Retina (tissue), 1 donor: Measurements from ENCODE around the gene BICD1.
A peak's percentile ranks its signal among the peaks of the same experiment; 100 is the strongest.

Source experiments
- DNase-seq: peaks from one replicate; pipeline ENCODE4 v3.0.0-alpha.2; 2016

BICD1 gene

DNA sequence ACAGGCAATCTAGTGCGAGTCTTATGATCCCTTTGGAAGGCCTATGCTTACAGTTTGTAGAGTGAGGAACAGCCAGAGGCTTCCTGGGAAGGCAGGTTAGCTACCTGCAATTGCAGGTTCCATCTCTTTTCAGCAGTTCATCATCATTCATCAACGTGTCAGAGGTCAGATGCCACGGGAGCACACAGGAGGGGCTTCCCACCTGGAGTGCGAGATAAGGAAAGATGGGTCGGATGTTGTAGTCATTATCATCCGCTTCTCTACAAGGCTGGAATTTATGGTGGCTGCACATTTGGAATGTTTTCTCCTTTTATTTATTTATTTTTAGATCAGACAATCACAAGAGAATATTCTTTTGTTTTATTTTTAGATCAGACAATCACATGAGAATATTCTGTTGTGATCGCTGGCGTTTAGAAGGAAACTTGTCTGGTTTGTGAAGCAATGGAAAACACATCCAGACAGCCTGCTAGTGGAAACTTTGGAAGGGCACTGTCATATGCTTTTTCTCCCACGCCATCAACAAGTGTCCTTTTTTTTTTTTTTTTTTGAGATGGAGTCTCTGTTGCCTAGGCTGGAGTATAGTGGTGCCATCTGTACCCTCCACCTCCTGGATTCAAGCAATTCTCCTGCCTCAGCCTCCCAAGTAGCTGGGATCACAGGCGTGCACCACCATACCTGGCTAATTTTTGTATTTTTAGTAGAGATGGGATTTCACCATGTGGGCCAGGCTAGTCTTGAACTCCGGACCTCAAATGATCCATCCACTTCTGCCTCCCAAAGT is 1.9 kb upstream of the BICD1 start:
- DNase-seq: peak; percentile 10

DNA sequence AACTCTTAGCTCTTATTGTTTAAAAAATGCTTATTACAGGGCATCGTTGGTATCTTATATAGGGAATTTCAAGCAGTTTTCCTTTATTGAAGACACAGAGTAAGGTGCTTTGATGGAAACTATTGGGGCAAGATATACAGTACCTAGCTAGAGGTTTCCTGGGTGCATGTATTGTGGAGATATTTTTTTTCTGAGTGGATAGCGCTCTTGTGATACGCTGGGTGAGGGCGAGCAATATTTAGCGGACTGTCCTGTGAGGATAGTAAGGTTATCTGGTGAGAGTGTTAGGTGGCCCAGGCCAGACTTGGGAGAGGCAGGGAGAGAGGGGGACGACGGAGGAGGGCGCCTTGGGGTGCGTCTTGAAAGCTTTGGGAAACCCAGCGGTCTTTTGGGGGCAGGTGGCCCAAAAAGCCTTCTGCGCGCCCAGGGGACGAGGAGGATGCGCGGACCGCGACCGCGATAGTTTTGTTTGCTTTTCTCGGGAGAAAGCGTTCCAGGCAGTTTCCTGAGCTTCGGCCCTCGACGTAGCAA is 596 bp upstream of the BICD1 start:
- DNase-seq: no peak

DNA sequence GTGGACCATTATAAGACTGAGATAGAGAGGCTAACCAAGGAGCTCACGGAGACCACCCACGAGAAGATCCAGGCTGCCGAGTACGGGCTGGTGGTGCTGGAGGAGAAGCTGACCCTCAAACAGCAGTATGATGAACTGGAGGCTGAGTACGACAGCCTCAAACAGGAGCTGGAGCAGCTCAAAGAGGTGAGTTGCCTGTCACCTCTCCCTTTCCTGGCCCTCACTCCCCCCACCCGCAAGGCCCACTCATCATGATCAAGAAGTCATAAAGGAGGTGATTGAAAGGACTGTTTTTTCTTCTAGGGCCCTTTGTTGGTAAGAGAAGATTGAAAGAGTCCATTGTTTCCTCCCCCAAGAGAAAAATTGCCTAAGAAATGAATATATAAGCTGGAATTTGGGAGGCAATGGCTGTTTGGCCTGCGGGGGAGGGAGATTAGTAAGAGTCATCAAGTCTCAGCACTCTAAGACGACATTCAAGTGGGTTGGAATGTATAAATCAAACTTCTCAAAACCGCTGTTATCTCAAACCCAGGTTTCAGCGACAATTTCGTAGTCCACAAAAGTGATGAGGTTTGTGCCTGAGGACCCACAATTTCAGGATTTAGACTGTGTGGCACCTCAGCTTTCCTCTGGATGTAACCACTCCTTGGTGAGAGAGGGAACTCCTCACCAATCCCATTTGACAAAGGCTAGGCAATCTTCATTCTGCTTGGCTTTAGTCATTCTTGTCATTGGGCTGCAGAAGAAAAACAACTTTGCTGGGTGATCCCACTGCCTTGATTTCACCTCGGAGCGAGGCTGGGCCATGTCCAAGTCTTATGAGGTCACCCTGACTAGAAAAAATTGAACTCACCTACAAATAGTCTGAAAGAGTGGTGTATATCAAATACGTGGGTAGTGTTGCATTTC is 966 bp downstream of the BICD1 start:
- DNase-seq: peak; percentile 53

DNA sequence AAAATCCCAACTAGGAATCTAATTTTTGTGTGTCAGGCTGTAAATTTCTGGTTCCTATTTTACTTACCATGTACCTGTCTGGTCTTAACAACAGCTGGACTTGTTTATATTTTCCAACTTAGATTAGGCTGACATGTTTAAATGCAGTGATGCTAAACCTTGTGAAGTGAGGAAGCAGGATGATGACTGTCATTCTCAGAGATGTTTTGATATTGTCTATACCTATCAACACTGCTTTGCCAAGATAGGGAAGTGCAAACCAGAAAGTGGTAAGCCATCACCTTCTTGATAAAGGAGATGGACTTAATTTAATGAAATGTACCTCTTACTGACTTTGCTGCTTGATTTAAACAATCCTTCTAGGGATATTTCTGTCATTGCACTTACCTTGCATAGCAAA is 2.1 kb downstream of the BICD1 start:
- no peak for DNase-seq

DNA sequence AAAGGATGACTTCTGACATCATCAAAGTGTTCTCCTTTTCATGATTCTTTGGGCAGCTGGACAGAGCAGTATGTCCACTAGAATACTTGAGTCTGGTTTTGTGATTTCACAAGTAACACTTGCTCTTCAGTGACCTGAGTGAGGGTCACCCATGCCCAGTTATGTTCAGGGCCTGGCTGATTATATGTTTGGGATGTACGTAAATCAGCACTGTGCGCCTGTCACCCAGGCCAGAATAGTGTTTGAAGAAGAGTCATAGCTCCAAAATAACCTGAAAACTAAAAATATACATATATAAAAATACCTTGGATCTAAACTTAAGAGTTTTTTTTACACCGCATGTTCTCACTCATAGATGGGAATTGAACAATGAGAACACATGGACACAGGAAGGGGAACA is 3.8 kb downstream of the BICD1 start:
- no peak for DNase-seq

DNA sequence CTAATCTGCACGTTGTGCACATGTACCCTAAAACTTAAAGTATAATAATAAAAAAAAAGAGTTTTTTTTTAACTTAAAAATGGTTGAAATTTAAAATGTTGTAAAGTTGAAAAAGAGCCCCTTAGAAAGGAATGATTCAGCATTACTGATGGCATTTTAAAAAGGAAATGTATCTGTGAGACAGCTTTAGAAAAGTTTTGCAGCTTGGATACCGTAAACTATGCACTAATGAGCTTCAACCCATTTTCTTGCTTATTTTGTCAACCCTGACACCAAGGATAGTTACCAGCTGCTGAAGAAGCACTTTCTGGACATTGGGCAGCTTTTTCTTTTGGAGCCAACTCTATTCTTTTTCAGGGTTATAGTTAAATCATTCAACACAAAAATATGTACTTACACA is 4.3 kb downstream of the BICD1 start:
- no peak for DNase-seq

DNA sequence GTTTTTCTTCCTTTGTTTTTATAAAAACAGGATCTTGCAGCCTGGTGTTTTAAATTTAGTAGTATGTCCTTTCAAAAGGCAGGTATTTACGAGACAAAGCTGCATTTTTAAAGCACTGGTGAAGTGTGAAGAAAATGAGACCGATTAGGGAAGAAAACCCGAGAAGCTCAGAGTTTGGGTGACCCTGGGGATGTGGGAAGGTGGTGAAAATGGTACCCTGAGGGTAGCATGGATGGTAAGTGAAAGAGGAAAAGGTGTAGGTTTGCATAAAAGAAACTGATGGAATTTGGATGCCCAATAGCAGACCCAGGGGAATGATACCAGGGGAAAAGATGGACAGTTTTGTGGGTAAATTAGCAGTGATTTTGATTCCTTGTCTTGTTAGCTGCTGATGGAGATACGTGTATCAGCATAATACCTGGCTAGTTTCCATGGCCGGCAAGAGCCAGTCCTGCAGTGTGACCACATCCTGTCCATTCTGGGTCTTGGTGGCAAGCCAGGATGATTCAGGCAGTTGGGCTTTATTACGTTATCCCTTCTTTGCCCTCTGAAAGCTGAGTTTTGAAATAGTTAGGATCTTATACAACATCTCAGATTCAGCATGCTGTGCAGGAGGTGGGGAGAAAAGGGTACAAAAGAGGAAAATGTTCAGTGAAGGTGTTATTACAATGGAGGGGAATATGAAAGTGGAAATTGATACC is 8.9 kb downstream of the BICD1 start:
- no peak for DNase-seq

DNA sequence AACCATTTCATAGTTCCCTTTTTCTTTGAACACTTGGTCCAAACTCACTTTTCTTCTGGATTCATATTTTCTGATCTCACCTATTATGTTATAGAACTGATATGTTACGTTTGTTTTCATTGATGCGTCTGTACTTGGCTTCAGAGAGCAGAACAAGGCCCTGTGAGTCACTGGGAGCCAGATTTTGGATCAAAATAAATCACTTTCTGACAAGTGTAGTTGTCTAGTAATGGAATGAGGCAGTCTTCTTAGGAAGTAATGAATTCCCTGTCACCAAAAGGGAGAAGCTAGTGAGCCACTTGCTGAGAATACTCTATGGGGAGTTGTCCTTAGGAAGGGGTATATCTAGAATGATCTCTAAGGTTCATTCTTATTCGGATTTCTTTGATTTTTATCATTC is 10.2 kb downstream of the BICD1 start:
- no peak for DNase-seq

DNA sequence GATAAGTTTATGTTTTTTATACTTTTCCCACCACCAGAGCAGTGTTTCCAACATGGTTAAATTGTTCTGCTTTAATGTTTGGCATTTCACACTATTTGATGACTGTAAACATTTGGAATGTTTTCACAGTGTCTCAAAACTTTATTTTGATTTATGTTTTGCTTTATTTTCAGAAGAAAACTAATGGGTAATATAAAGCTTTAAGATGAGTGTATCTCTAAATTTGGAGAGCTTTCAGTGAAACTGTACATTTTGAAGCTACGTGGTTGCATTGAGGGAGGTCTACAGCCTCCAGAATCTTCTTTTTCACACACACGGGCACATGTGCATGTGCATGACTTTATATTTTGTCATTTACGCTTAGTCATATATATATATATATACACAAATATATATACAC is 10.7 kb downstream of the BICD1 start:
- no peak for DNase-seq

DNA sequence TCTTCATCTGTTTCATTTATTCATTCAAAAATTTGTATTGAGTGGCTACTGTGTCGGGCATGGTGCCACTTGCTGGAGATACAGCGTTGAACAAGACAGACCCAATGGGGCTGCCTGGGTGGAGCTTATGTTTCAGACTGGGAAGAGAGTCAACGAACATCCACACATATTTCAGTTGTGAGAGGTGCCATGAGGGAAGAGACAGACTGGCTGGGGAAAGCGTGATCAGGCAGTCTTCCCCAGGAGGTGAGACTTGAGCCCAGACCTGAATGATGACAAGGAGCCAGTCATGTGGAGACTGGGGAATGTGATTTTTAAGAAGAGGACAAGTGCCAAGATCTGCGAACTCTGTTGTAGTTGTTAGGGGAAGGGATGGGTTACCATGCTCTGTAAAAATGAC is 12.2 kb downstream of the BICD1 start:
- no peak for DNase-seq

DNA sequence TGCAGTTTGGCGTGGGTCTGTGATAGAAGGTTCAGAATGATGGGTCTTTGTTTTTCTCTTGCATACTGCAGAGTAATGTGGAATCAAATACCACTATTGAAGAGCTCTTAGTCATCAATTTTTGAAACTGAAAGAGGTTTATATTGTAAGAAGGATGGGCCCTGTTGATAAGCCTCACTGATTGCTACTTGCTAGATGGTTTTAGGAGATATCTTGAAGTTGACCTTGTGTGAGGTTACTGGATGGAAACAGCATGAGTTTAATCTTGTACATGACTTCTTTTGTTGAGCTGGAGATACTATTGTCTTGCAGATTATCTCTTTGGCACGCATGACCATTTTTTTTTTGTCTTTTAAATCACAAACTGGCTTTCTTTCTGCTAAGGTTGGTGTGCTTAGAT is 13.8 kb downstream of the BICD1 start:
- DNase-seq: no peak

DNA sequence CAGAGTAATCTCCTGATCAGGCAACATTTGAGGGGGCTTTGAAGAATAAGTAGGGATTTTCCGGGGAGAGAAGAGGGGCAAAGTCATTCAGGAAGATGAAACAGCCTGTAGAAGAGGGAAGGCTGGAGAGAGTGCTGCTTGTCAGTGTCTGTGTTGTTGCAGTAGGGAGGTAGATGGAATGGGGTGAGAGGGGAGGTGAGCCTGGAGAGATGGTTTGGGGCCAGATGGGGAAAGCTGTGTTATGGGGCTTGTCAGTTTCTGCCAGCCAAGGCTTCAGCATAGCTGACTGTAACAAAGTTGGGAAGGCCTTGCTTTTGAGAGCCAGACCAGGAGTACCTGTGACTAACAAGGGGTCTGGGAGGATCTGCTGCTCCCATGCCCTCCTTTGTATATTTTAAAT is 18.0 kb downstream of the BICD1 start:
- DNase-seq: no peak

DNA sequence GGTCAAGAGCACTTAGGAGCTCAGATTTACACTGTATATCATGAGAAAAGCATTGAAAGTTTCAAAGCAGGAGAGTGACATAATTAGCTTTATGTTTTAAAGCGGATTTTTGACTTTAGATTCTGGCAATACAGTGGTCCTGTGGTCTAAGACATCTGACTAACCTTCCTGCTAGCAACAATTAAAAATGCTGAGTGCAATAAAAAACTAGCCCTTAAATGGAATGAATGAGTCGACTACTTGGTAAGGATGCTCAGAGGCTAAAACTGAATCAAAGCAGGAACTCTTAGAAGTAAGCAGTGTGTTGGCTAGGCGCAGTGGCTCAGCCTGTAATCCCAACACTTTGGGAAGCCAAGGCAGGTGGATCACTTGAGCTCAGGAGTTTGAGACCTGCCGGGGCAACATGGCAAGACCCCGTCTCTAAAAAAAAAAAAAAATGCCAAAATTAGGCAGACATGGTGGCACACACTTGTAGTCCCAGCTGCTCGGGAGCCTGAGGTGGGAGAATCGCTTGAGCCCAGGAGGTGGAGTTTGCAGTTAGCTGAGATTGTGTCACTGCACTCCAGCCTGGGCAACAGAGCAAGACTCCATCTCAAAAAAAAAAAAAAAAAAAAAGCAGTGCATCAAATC is 18.9 kb downstream of the BICD1 start:
- DNase-seq: no peak

DNA sequence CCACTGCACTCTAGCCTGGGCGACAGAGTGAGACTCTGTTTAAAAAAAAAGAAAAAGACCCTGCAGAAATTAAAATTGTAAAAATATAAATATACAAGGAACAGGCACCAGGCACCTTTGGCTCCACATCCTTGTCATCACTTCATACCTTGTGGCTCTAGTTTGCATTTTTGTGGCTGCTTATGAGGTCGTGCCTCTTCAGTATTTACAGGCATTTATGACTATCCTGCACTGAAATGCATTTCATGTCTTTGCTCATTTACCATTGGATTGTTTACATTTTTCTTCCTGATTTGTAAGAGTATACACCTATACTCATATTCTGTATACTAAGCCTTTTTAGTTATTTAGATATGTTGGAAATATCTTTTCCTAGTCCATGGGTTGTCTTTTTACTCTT is 20.1 kb downstream of the BICD1 start:
- DNase-seq: no peak

DNA sequence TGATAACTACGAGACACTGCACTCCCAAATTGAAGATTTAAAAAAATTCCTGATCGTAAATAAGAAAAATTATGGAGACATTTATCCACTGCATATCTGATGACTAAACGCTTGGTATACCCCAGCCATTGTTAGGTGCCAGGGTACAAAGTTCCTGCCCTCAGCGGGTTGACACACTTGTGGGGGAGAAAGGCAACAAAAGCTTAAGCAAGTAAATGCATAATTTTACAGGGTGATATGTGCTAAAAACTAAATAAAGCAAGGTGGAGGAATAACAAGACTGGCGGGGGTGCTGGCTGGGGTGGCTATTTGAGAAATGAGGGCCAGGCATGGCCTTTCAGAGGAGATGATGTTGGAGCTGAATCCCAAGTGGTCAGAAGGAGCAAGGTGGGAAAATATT is 25.0 kb downstream of the BICD1 start:
- DNase-seq: no peak

DNA sequence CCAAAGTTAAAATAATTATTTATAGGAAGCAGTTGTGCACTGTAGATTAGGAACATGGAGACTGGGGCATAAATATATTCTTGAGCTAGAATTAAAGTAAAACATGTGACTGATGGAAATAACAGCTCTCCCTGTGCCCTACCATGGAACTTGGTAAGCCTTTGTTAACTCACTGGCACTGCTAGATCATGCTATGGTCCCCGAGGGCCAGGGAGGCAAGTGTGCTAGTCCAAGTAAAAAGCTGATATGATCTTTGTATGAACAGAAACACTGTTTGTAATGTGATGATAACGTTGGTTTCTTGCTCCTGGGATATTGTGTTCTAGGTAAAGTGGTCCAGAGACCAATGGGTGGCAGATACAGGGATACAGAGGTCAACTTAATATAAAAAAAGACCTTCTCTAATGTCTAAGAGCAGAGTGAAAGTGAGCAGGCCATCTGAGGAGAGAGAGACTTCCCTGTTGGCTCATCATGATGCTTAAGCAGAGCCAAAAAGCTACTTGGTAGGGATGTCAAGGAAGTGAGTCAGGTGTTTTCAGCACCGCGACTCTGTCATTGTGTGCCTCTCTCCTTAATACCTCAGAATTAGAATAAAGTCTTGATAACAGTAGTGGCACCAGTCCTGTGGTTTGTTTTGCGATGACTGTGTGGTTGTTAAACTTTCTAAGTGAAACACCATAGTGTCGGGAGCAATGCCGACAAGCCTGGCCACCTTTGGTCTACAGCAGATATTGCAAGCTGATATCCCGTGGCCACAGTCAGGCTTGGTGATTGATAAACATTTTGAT is 27.6 kb downstream of the BICD1 start:
- no peak for DNase-seq

DNA sequence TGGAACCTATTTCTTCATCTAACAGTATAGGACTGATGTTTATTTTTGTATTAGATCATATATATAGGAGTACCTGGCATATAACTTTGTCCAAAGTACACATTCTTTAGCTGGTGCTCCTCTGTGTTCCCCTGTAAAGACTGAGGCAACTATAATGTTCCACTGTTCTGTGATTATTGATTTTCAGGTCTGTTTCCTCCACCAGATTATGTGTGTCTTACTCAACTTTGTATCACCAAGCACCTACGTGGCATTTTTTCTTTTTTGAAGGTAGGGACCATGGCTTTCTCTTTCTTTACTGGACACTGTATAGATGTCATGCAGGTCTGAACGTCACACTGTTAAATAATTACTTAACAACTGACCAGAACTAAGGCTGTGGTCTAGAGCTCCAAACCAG is 29.3 kb downstream of the BICD1 start:
- no peak for DNase-seq

DNA sequence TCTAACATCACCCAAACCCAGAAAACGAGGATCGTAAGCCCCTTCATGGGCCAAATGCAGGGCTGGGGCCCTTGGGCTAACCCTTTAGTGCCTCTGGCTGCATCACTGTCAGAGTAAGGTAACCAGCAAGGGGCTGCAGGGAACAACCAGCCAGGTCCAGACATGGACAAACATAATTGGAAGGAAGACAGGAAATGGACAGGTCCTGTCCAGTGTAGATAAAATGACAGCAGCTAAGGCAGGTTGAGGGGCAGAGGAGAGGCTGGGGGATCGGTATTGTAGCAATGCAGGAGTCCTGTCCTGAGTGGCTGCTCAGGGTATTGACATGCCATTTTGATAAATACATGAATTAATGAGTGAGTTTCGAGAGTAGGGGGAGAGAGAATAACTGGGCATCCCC is 29.8 kb downstream of the BICD1 start:
- DNase-seq: no peak

DNA sequence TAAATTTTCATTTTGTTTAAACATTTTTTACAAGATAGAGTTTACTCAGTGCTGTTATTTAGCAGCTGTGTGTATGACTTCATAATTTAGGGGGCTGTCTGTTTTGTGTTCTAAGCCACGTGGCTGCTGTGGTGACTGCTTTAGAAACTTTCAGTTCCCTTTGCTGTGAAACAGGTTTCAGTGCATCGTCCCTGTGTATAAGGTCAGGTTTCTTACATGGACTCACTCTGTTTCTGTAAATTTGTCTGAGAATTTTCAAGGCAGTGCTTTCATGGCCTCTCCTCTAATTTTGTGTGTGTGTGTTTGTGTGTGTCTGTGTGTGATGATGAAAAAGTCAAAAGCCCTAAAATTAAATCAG is 32.4 kb downstream of the BICD1 start:
- no peak for DNase-seq

DNA sequence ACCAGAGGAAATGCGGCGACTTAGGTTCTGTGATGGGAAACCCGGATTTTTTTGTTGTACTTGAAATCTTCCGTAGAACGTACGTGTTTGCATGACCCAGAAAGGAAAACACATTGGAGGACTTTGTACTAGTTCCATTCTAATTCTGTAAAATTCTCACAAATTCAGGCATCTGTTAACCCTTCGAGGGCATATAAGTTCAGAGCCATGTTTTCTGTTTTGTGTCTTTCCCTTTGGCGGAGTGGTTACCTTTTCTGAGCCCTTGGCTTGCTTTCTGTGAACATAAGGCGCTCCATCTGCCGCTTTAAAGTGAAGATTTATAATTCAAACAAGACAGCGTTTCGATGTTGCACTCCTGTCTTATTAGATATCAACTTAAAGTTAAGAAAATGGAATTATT is 34.2 kb downstream of the BICD1 start:
- no peak for DNase-seq

DNA sequence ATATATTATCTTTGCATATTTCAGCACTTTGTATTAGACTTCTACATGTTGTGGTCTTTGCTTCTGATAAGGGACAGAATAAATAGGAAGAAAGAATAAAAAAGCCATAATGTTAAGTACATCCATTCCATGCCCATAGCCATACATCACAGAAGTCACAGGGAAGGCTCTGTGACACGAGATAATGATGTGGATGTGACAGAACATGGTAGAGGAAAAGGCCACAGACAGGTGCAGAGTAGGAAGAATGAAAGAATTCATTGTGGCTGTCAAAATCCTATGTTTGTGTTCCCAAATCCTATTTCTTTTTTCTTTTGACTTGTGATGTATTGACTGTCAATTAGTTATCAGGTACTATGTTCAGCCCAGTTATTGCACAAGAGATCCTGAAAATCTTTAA is 38.4 kb downstream of the BICD1 start:
- DNase-seq: no peak
